ENCODE results near the gene FAM187B.
A peak's percentile ranks its signal among the peaks of the same experiment; 100 is the strongest.

FAM187B gene

GRCh38 chr19:35228177-35228930, at the start of gene FAM187B:
Gene FAM187B (minus strand): TSS chr19:35228739. CDS start chr19:35228680, 59 bp downstream.
- DNase-seq: no peak

GRCh38 chr19:35276706-35277281, 48.3 kb upstream of the FAM187B start:
- no peak for DNase-seq

GRCh38 chr19:35274323-35274722, 45.8 kb upstream of the FAM187B start:
- no peak for DNase-seq

- no peak for DNase-seq
Observed at GRCh38 chr19:35273686-35274259, 45.2 kb upstream of the FAM187B start.

- no peak for DNase-seq
Observed at GRCh38 chr19:35272954-35273649, 44.6 kb upstream of the FAM187B start.

- no peak for DNase-seq
Observed at GRCh38 chr19:35272122-35272719, 43.7 kb upstream of the FAM187B start.

- DNase-seq: no peak
Observed at GRCh38 chr19:35271546-35271945, 43.0 kb upstream of the FAM187B start.

- no peak for DNase-seq
Observed at GRCh38 chr19:35270381-35270811, 41.9 kb upstream of the FAM187B start.

- DNase-seq: peak; percentile 81
Observed at GRCh38 chr19:35269438-35270117, 41.0 kb upstream of the FAM187B start.

- peak; percentile 41 for DNase-seq
Observed at GRCh38 chr19:35268536-35269437, 40.2 kb upstream of the FAM187B start, which contains the start of gene USF2. Gene USF2 (plus strand): TSS chr19:35268962. CDS start chr19:35269102, 140 bp downstream.

- peak; percentile 57 for DNase-seq
Observed at GRCh38 chr19:35267818-35268535, 39.4 kb upstream of the FAM187B start.

GRCh38 chr19:35267353-35267817, 38.8 kb upstream of the FAM187B start:
- no peak for DNase-seq

GRCh38 chr19:35266520-35267352, 38.2 kb upstream of the FAM187B start:
- peak; percentile 20 for DNase-seq

- no peak for DNase-seq
Observed at GRCh38 chr19:35265900-35266519, 37.5 kb upstream of the FAM187B start.

- no peak for DNase-seq
Observed at GRCh38 chr19:35265126-35265899, 36.8 kb upstream of the FAM187B start.

GRCh38 chr19:35264268-35265125, 36.0 kb upstream of the FAM187B start:
- no peak for DNase-seq

GRCh38 chr19:35262101-35262761, 33.7 kb upstream of the FAM187B start:
- DNase-seq: no peak

Data from T1000 (cell line).